ENCODE results near the gene CNFN.

GRCh38 chr19:42421591-42422031 is 31.5 kb upstream of the CNFN start:
- TF ChIP-seq CTCF (IDR thresholded peaks at IDR 0.05): no peak
- no peak for TF ChIP-seq POLR2AphosphoS5 (IDR thresholded peaks at IDR 0.05; ENCODE audit: low read depth, low read length)
- TF ChIP-seq REST (IDR thresholded peaks at IDR 0.05; ENCODE audit: insufficient read depth in 1 of 2, low read depth in 2 of 2, low read length in 1 of 2): no peak

Measured in Panc1 (cell line).